ENCODE results near the gene ELF1. TPM values are rescaled to one million over a fixed set of nuclear protein-coding genes. Genes with fewer than 3 reads are reported as not detected.

ELF1 gene
- total and polyA plus RNA-seq, 10 of the 15 experiments (the other 5 are each of a cell fraction or from before 2014, with no cell fraction given) = 43.3 to 97.6 (median 55.7) TPM

GRCh38 chr13:41060082-41060723, 41.1 kb upstream of the ELF1 start (continued):
- no peak for TF ChIP-seq EZH2 (IDR thresholded peaks at IDR 0.05; ENCODE audit: borderline replicate concordance, control insufficient read depth, low read depth, low read length)
- no peak for TF ChIP-seq RFX5 (IDR thresholded peaks at IDR 0.05; ENCODE audit: low read depth, low read length)
- TF ChIP-seq RAD51 (IDR thresholded peaks at IDR 0.05) = no peak
- TF ChIP-seq ZNF687 (IDR thresholded peaks at IDR 0.05) = peak; percentile 85
- TF ChIP-seq NKRF (conservative IDR thresholded peaks at IDR 0.05) = peak; percentile 46; the same call in 1 of the 2 replicates
- no peak for TF ChIP-seq ZBTB40 (IDR thresholded peaks at IDR 0.05; ENCODE audit: borderline replicate concordance)
- TF ChIP-seq TAF1 (IDR thresholded peaks at IDR 0.05; ENCODE audit: borderline replicate concordance, low read depth, low read length) = peak; percentile 29; the same call in 1 of the 2 replicates
- peak; percentile 48; the same call in 1 of the 2 replicates for TF ChIP-seq SIN3A (IDR thresholded peaks at IDR 0.05; ENCODE audit: low read depth, low read length)
- no peak; the same call in 1 of the 2 replicates for TF ChIP-seq MAX (IDR thresholded peaks at IDR 0.05; ENCODE audit: low read depth, low read length)
- no peak for TF ChIP-seq IRF5 (IDR thresholded peaks at IDR 0.05; ENCODE audit: borderline replicate concordance)
- no peak for TF ChIP-seq SP1 (IDR thresholded peaks at IDR 0.05; ENCODE audit: low read depth, low read length)
- TF ChIP-seq MLLT1 (IDR thresholded peaks at IDR 0.05) = peak; percentile 88
- no peak for TF ChIP-seq CEBPB (IDR thresholded peaks at IDR 0.05; ENCODE audit: borderline replicate concordance in 1 of 2, low read depth in 2 of 2, low read length in 2 of 2)
- no peak for TF ChIP-seq NFYB (IDR thresholded peaks at IDR 0.05; ENCODE audit: insufficient read depth, low read depth, low read length)
- no peak for TF ChIP-seq JUNB (IDR thresholded peaks at IDR 0.05)
